ENCODE measurements around the gene CACNA2D3. TPM values are rescaled to one million over a fixed set of nuclear protein-coding genes. Genes with fewer than 3 reads are reported as not detected.

Gene CACNA2D3
- total and polyA plus RNA-seq, 7 donors = 2.7 to 13.5 (median 9.0) TPM

- intact Hi-C loops (cut with DNase I) = no loop called here
- H3K9me3 ChIP-seq = no peaks in the 10 kb centered on the region
- no peak overlapping the region for H3K27ac ChIP-seq
- H3K27me3 ChIP-seq (ENCODE audit: insufficient read depth in 3 of 3, low read length in 2 of 3) = no peaks in the 10 kb centered on the region
- ATAC-seq (no peak), DNase-seq (no peak)
- 80 to 86% (median 84%) methylated on average over 5 of the region's 5 CpGs for WGBS, 3 donors
- no peaks in the 10 kb centered on the region for H3K36me3 ChIP-seq (ENCODE audit: insufficient read depth in 1 of 2, low read depth in 1 of 2)
- no peaks in the 10 kb centered on the region for H3K4me1 ChIP-seq
- no peak overlapping the region for H3K4me3 ChIP-seq
- TF ChIP-seq CTCF (IDR thresholded peaks at IDR 0.05) = no peak
These were observed 191.1 kb downstream of the CACNA2D3 start for GRCh38 chr3:54313418-54313817.

- no peak overlapping the region for H3K27ac ChIP-seq
- no peak for DNase-seq
- no peaks in the 10 kb centered on the region for H3K36me3 ChIP-seq (ENCODE audit: insufficient read depth in 1 of 2, low read depth in 1 of 2)
- H3K9me3 ChIP-seq = no peaks in the 10 kb centered on the region
- no peak for ATAC-seq
- no peaks in the 10 kb centered on the region for H3K27me3 ChIP-seq (ENCODE audit: insufficient read depth in 3 of 3, low read length in 2 of 3)
- no peaks in the 10 kb centered on the region for H3K4me1 ChIP-seq
- H3K4me3 ChIP-seq = no peak overlapping the region
- 68 to 77% (median 69%) methylated on average over 5 of the region's 5 CpGs for WGBS, 3 donors
- TF ChIP-seq CTCF (IDR thresholded peaks at IDR 0.05) = no peak
- intact Hi-C loops (cut with DNase I) = no loop called here
These were observed 199.2 kb downstream of the CACNA2D3 start for GRCh38 chr3:54321520-54321919.

GRCh38 chr3:54322354-54322753 is 200.0 kb downstream of the CACNA2D3 start:
- no peak overlapping the region for H3K4me3 ChIP-seq
- no peak for DNase-seq
- no peak for TF ChIP-seq CTCF (IDR thresholded peaks at IDR 0.05)
- WGBS, 3 donors = 80 to 85% (median 81%) methylated on average over 3 of the region's 3 CpGs
- no peak overlapping the region for H3K27ac ChIP-seq
- no peak for ATAC-seq
- H3K27me3 ChIP-seq (ENCODE audit: insufficient read depth in 3 of 3, low read length in 2 of 3) = no peaks in the 10 kb centered on the region
- H3K4me1 ChIP-seq = no peaks in the 10 kb centered on the region
- intact Hi-C loops (cut with DNase I) = no loop called here
- no peaks in the 10 kb centered on the region for H3K36me3 ChIP-seq (ENCODE audit: insufficient read depth in 1 of 2, low read depth in 1 of 2)
- no peaks in the 10 kb centered on the region for H3K9me3 ChIP-seq

- no peaks in the 10 kb centered on the region for H3K36me3 ChIP-seq (ENCODE audit: insufficient read depth in 1 of 2, low read depth in 1 of 2)
- no peak for ATAC-seq
- WGBS, 3 donors = 80 to 91% (median 88%) methylated on average over 2 of the region's 2 CpGs
- no peaks in the 10 kb centered on the region for H3K27me3 ChIP-seq (ENCODE audit: insufficient read depth in 3 of 3, low read length in 2 of 3)
- H3K27ac ChIP-seq = no peak overlapping the region
- intact Hi-C loops (cut with DNase I) = no loop called here
- TF ChIP-seq CTCF (IDR thresholded peaks at IDR 0.05) = no peak
- H3K4me1 ChIP-seq = no peaks in the 10 kb centered on the region
- H3K9me3 ChIP-seq = no peaks in the 10 kb centered on the region
- DNase-seq = no peak
- H3K4me3 ChIP-seq = no peak overlapping the region
These were observed 201.8 kb downstream of the CACNA2D3 start for GRCh38 chr3:54324103-54324502.

- Histone ChIP-seq H3K9me3 (no peaks in the 10 kb centered on the region), H3K27ac (no peak overlapping the region), H3K4me3 (no peak overlapping the region), H3K36me3 (ENCODE audit: insufficient read depth in 1 of 2, low read depth in 1 of 2) (no peaks in the 10 kb centered on the region), H3K4me1 (no peaks in the 10 kb centered on the region), H3K27me3 (ENCODE audit: insufficient read depth in 3 of 3, low read length in 2 of 3) (no peaks in the 10 kb centered on the region)
- ATAC-seq = no peak
- intact Hi-C loops (cut with DNase I) = no loop called here
- no peak for TF ChIP-seq CTCF (IDR thresholded peaks at IDR 0.05)
- no peak for DNase-seq
- 76 to 86% (median 81%) methylated on average over 7 of the region's 7 CpGs for WGBS, 3 donors
These were observed 204.6 kb downstream of the CACNA2D3 start for GRCh38 chr3:54326951-54327350.

Measured in psoas muscle (tissue), 8 donors.